HL-60 (cell line): Measurements from ENCODE around the gene LDLRAD3.

Experiments used
- DNase-seq, 2 experiments: peaks; one replicate each; pipeline ENCODE4 v3.0.0-alpha.2; 2010 to 2020; ENCODE audit warnings: low read depth in 1 of 2, low spot score in 1 of 2
- H3K27ac ChIP-seq: fragments of 250-450 bp; sonication (Bioruptor Pico); replicated peaks from 2 replicates; pipeline ENCODE4 v1.5.1; 2020; ENCODE audit warnings: mild to moderate bottlenecking, moderate library complexity
- H3K27me3 ChIP-seq: fragments of 250-450 bp; sonication (Bioruptor Pico); 2 replicates; pipeline ENCODE4 v1.5.1; 2021; ENCODE audit warnings: mild to moderate bottlenecking, moderate library complexity; ENCODE audit not compliant: insufficient read depth, poor library complexity, severe bottlenecking
- H3K4me3 ChIP-seq: replicated peaks from 2 replicates; pipeline ENCODE4 v1.5.1; 2011; ENCODE audit warnings: mild to moderate bottlenecking, control low read depth, low read length; ENCODE audit not compliant: insufficient read depth
- CTCF ChIP-seq: IDR thresholded peaks from one replicate; pipeline ENCODE4 v1.5.1; 2011; ENCODE audit warnings: low read length, control low read depth, inconsistent platforms; ENCODE audit not compliant: insufficient read depth
- GABPA ChIP-seq: IDR thresholded peaks from 2 replicates; pipeline ENCODE4 v1.6.1; 2012; ENCODE audit warnings: low read depth
- POLR2AphosphoS5 ChIP-seq: IDR thresholded peaks from 2 replicates; pipeline ENCODE4 v1.6.1; 2012; ENCODE audit warnings: low read depth
- REST ChIP-seq: IDR thresholded peaks from 2 replicates; pipeline ENCODE4 v1.6.1; 2012; ENCODE audit warnings: low read depth; ENCODE audit not compliant: insufficient replicate concordance
- SPI1 ChIP-seq: IDR thresholded peaks from 2 replicates; pipeline ENCODE4 v1.6.1; 2012; ENCODE audit warnings: low read depth, mild to moderate bottlenecking, borderline replicate concordance

Gene LDLRAD3

GRCh38 chr11:35946766-35947165 is 2.9 kb downstream of the LDLRAD3 start:
- no peak for TF ChIP-seq SPI1
- TF ChIP-seq CTCF, result no peak
- no peak for TF ChIP-seq POLR2AphosphoS5
- no peak for TF ChIP-seq GABPA
- no peak for TF ChIP-seq REST
- Histone ChIP-seq H3K4me3 (no peak overlapping the region), H3K27me3 (no peaks in the 10 kb centered on the region), H3K27ac (no peak overlapping the region)
- DNase-seq, result no peak

- TF ChIP-seq SPI1 (no peak), GABPA (no peak)
- no peak overlapping the region for H3K27ac ChIP-seq
- DNase-seq, result no peak
- H3K4me3 ChIP-seq, result no peak overlapping the region
- H3K27me3 ChIP-seq, result no peaks in the 10 kb centered on the region
Observed at GRCh38 chr11:35947437-35947836, 3.6 kb downstream of the LDLRAD3 start.

- TF ChIP-seq SPI1 (no peak), POLR2AphosphoS5 (no peak), REST (no peak), GABPA (no peak), CTCF (no peak)
- no peaks in the 10 kb centered on the region for H3K27me3 ChIP-seq
- no peak for DNase-seq
- no peak overlapping the region for H3K4me3 ChIP-seq
- no peak overlapping the region for H3K27ac ChIP-seq
Observed at GRCh38 chr11:35949242-35949641, 5.4 kb downstream of the LDLRAD3 start.

GRCh38 chr11:35950082-35950481 is 6.2 kb downstream of the LDLRAD3 start:
- no peak for TF ChIP-seq POLR2AphosphoS5
- no peak for TF ChIP-seq REST
- no peak for TF ChIP-seq GABPA
- TF ChIP-seq CTCF, result no peak
- no peak for TF ChIP-seq SPI1
- H3K27ac ChIP-seq, result no peak overlapping the region
- H3K4me3 ChIP-seq, result no peak overlapping the region
- H3K27me3 ChIP-seq, result no peaks in the 10 kb centered on the region
- no peak for DNase-seq
